OCI-LY1 (cell line): ENCODE results near the gene TLK2.
"Not testable (repeated sequence)": the region's sequence is repeated elsewhere in the genome, so short reads cannot be mapped to it uniquely, and the experiment has no call there.

Experiments
- CTCF ChIP-seq: fragments of 200-600 bp; sonication (generic), shearing (Covaris generic); IDR thresholded peaks from 2 replicates; pipeline ENCODE4 v1.5.1; 2017; ENCODE audit warnings: mild to moderate bottlenecking, antibody characterized with exemption, low read length, moderate library complexity, mixed read lengths
- EZH2 ChIP-seq: fragments of 200-600 bp; sonication (generic), shearing (Covaris generic); IDR thresholded peaks from 2 replicates; pipeline ENCODE4 v1.8.0; 2017; ENCODE audit warnings: borderline replicate concordance, mixed run types, mild to moderate bottlenecking, antibody characterized with exemption, low read length, moderate library complexity, mixed read lengths

DNA sequence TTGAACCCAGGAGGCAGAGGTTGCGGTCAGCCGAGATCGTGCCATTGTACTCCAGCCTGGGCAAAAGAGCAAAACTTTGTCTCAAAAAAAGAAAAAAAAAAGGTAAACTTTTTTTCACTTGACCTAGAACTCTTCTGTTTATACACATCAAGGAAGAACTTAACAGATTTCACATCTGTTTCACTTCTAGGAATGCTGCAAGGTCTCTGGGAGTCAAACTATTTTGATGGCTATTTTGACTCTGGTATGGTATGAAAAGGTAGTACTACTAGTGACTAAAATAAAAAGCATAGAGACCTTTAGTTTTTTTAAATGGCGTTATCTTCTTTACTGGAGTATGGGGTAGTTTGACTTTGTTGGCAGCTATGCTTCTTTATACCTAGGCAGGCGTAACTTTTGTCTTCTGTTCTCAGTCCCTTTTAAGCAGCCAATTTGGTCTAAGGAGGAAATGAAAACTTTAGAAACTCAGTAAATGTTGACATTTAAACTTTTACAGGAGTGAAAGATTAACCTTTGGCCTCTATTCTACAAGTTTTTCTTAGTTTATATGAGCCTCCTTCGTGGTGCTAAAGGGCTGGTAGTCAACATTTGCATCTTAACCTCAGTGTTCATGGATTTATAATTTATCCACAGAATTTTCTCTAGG is 28.7 kb downstream of the TLK2 start:
- TF ChIP-seq CTCF, EZH2: not testable (repeated sequence)
